K562 (cell line): ENCODE results near the gene SLC25A45. TPM values are rescaled to one million over a fixed set of nuclear protein-coding genes. Genes with fewer than 3 reads are reported as not detected.

Experiments
- ELF1 ChIP-seq: fragments of 200-800 bp; sonication (Bioruptor generic); IDR thresholded peaks from 2 replicates; pipeline ENCODE4 v1.6.1; 2016; ENCODE audit warnings: missing genetic modification characterization, missing compliant biosample characterization
- ELF4 ChIP-seq: fragments of 450-650 bp; formaldehyde crosslinking; IDR thresholded peaks from 2 replicates; pipeline ENCODE4 v1.4.0; 2022; ENCODE audit warnings: missing genetic modification characterization
- FIP1L1 ChIP-seq: fragments of 200-400 bp; formaldehyde crosslinking; IDR thresholded peaks from 2 replicates; pipeline ENCODE4 v1.6.1; 2018; ENCODE audit warnings: mild to moderate bottlenecking, low read depth, low read length; ENCODE audit not compliant: poor library complexity, severe bottlenecking
- KLF1 ChIP-seq: fragments of 450-650 bp; IDR thresholded peaks from 2 replicates; pipeline ENCODE4 v1.6.1; 2016; ENCODE audit warnings: missing genetic modification characterization, missing compliant biosample characterization
- MIER1 ChIP-seq: fragments of 450-650 bp; IDR thresholded peaks from 2 replicates; pipeline ENCODE4 v1.6.1; 2016; ENCODE audit warnings: antibody characterized with exemption, mild to moderate bottlenecking, low read depth
- NFXL1 ChIP-seq: fragments of 450-650 bp; formaldehyde crosslinking; IDR thresholded peaks from 2 replicates; pipeline ENCODE4 v1.4.0; 2021; ENCODE audit warnings: mild to moderate bottlenecking
- NR3C1 ChIP-seq: sonication (generic); formaldehyde crosslinking; IDR thresholded peaks from 2 replicates; pipeline ENCODE4 v1.8.1; 2022; ENCODE audit warnings: missing genetic modification reagents
- PHTF2 ChIP-seq: fragments of 250-450 bp; sonication (Bioruptor Pico); IDR thresholded peaks from 2 replicates; pipeline ENCODE4 v1.5.0; 2021; ENCODE audit warnings: mild to moderate bottlenecking
- POLR2AphosphoS2 ChIP-seq: IDR thresholded peaks from 2 replicates; pipeline ENCODE4 v1.6.1; 2012; ENCODE audit warnings: low read length, improper control_type of control experiment
- PPARD ChIP-seq: fragments of 250-450 bp; sonication (Bioruptor Pico); IDR thresholded peaks from 2 replicates; pipeline ENCODE4 v1.8.0; 2022; ENCODE audit warnings: inconsistent platforms, mild to moderate bottlenecking, moderate library complexity
- RBFOX2 ChIP-seq: fragments of 200-400 bp; formaldehyde crosslinking; IDR thresholded peaks from 2 replicates; pipeline ENCODE4 v1.6.1; 2017; ENCODE audit warnings: low read depth, mild to moderate bottlenecking, low read length, moderate library complexity
- SRSF3 ChIP-seq: fragments of 200-400 bp; formaldehyde crosslinking; IDR thresholded peaks from 2 replicates; pipeline ENCODE4 v1.6.1; 2016; ENCODE audit warnings: mild to moderate bottlenecking, low read length, moderate library complexity; ENCODE audit not compliant: insufficient read depth
- THRAP3 ChIP-seq: fragments of 450-650 bp; IDR thresholded peaks from 2 replicates; pipeline ENCODE4 v1.6.1; 2016; ENCODE audit warnings: mild to moderate bottlenecking, inconsistent platforms, borderline replicate concordance
- ZBTB17 ChIP-seq: fragments of 450-650 bp; formaldehyde crosslinking; IDR thresholded peaks from 2 replicates; pipeline ENCODE4 v1.4.0; 2020; ENCODE audit warnings: mild to moderate bottlenecking
- ZBTB7A ChIP-seq: IDR thresholded peaks from 2 replicates; pipeline ENCODE4 v1.6.1; 2011; ENCODE audit warnings: low read depth, mild to moderate bottlenecking, low read length, moderate library complexity, borderline replicate concordance; ENCODE audit not compliant: control insufficient read depth
- ZNF764 ChIP-seq: fragments of 250-450 bp; sonication (Bioruptor Pico); IDR thresholded peaks from 2 replicates; pipeline ENCODE4 v1.4.0; 2020; ENCODE audit warnings: low read depth, mild to moderate bottlenecking, moderate library complexity
- polyA plus RNA-seq, 8 experiments: library from polyadenylated mRNA; depleted of rRNA in 4 of 8; stranded (reverse) in 5 of 8; unstranded in 3 of 8; fragments of >200 nt; fragmentation: Nextera tagmentation in 2 of 8; fragmentation: Illumina TruSeq in 1 of 8; extraction: Ambion mirVana in 2 of 8; extraction: Trizol in 1 of 8; gene quantifications; 2 replicates each; pipeline versions ENCODE4 v1.2.1 to v1.2.3, GENCODE V29; 2011 to 2014; ENCODE audit warnings: inconsistent platforms in 1 of 8, missing spikeins in 1 of 8
- total RNA-seq, 7 experiments: library from RNA; depleted of rRNA in 6 of 7; stranded (reverse); fragments of >200 nt in 6 of 7; fragmentation: Illumina TruSeq in 2 of 7; extraction: Trizol in 2 of 7; gene quantifications; 2 replicates each; pipeline versions ENCODE4 v1.2.1 to v1.2.3, GENCODE V29; 2011 to 2021; ENCODE audit warnings: low replicate concordance in 1 of 7
- TF ChIP-seq, protein P1 (sequence below): fragments of 250-450 bp; sonication (Bioruptor Pico); IDR thresholded peaks from 2 replicates; pipeline ENCODE4 v1.5.0; 2022; ENCODE audit warnings: mild to moderate bottlenecking
- TF ChIP-seq, protein P2 (sequence below), 2 experiments: fragments of 250-450 bp in 1 of 2; fragments of 450-650 bp in 1 of 2; sonication (Bioruptor Pico) in 1 of 2; IDR thresholded peaks; 2 replicates each; pipeline versions ENCODE4 v1.6.1 to v1.8.0; 2016 to 2021; ENCODE audit warnings: mild to moderate bottlenecking in 2 of 2, moderate library complexity in 2 of 2, missing compliant biosample characterization in 1 of 2, missing genetic modification characterization in 1 of 2
- TF ChIP-seq, protein P3 (sequence below): fragments of 250-450 bp; sonication (Bioruptor Pico); IDR thresholded peaks from 2 replicates; pipeline ENCODE4 v1.4.0; 2020; ENCODE audit warnings: mild to moderate bottlenecking, moderate library complexity
- TF ChIP-seq, protein P4 (sequence below): sonication (generic); formaldehyde crosslinking; IDR thresholded peaks from 2 replicates; pipeline ENCODE4 v1.8.0; 2022; ENCODE audit warnings: mild to moderate bottlenecking, missing genetic modification reagents
- TF ChIP-seq, protein P5 (sequence below): fragments of 450-650 bp; formaldehyde crosslinking; IDR thresholded peaks from 2 replicates; pipeline ENCODE4 v1.4.0; 2020; ENCODE audit warnings: mild to moderate bottlenecking, moderate library complexity

The SLC25A45 gene
- total and polyA plus RNA-seq, 9 of the 15 experiments (the other 6 are each of a cell fraction or from before 2014, with no cell fraction given), result 0.15 to 2.3 (median 0.68) TPM

DNA sequence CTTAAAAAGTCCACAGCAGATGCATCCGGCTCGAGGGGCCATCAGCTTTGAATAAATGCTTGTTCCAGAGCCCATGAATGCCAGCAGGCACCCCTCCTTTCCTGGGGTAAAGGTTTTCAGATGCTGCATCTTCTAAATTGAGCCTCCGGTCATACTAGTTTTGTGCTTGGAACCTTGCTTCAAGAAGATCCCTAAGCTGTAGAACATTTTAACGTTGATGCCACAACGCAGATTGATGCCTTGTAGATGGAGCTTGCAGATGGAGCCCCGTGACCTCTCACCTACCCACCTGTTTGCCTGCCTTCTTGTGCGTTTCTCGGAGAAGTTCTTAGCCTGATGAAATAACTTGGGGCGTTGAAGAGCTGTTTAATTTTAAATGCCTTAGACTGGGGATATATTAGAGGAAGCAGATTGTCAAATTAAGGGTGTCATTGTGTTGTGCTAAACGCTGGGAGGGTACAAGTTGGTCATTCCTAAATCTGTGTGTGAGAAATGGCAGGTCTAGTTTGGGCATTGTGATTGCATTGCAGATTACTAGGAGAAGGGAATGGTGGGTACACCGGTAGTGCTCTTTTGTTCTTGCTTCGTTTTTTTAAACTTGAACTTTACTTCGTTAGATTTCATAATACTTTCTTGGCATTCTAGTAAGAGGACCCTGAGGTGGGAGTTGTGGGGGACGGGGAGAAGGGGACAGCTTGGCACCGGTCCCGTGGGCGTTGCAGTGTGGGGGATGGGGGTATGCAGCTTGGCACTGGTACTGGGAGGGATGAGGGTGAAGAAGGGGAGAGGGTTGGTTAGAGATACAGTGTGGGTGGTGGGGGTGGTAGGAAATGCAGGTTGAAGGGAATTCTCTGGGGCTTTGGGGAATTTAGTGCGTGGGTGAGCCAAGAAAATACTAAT is 42.0 kb upstream of the SLC25A45 start (continued):
- TF ChIP-seq SRSF3 (no peak), NR3C1 (CRISPR knock-in tag) (no peak), ELF4 (CRISPR knock-in tag) (peak; percentile 97), FIP1L1 (no peak), ZBTB17 (CRISPR knock-in tag) (no peak; the same call in 1 of the 2 replicates), ELF1 (tag) (no peak), MIER1 (no peak), POLR2AphosphoS2 (peak; percentile 23; the same call in 1 of the 2 replicates), NFXL1 (CRISPR knock-in tag) (no peak), ZBTB7A (no peak), KLF1 (tag) (no peak), PHTF2 (CRISPR knock-in tag) (peak; percentile 86), PPARD (no peak), THRAP3 (peak; percentile 96), RBFOX2 (peak; percentile 20), ZNF764 (no peak)
- TF ChIP-seq, protein P1, sequence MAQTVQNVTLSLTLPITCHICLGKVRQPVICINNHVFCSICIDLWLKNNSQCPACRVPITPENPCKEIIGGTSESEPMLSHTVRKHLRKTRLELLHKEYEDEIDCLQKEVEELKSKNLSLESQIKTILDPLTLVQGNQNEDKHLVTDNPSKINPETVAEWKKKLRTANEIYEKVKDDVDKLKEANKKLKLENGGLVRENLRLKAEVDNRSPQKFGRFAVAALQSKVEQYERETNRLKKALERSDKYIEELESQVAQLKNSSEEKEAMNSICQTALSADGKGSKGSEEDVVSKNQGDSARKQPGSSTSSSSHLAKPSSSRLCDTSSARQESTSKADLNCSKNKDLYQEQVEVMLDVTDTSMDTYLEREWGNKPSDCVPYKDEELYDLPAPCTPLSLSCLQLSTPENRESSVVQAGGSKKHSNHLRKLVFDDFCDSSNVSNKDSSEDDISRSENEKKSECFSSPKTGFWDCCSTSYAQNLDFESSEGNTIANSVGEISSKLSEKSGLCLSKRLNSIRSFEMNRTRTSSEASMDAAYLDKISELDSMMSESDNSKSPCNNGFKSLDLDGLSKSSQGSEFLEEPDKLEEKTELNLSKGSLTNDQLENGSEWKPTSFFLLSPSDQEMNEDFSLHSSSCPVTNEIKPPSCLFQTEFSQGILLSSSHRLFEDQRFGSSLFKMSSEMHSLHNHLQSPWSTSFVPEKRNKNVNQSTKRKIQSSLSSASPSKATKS (CRISPR knock-in tag), result peak; percentile 32; the same call in 1 of the 2 replicates
- TF ChIP-seq, protein P2, sequence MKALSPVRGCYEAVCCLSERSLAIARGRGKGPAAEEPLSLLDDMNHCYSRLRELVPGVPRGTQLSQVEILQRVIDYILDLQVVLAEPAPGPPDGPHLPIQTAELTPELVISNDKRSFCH (CRISPR knock-in tag; IDR thresholded peaks at IDR 0.05), result no peak
- TF ChIP-seq, protein P2 (tag; IDR thresholded peaks at IDR 0.05), result no peak
- TF ChIP-seq, protein P3, sequence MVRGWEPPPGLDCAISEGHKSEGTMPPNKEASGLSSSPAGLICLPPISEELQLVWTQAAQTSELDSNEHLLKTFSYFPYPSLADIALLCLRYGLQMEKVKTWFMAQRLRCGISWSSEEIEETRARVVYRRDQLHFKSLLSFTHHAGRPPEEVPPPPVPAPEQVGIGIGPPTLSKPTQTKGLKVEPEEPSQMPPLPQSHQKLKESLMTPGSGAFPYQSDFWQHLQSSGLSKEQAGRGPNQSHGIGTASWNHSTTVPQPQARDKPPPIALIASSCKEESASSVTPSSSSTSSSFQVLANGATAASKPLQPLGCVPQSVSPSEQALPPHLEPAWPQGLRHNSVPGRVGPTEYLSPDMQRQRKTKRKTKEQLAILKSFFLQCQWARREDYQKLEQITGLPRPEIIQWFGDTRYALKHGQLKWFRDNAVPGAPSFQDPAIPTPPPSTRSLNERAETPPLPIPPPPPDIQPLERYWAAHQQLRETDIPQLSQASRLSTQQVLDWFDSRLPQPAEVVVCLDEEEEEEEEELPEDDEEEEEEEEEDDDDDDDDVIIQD, result no peak
- TF ChIP-seq, protein P4, sequence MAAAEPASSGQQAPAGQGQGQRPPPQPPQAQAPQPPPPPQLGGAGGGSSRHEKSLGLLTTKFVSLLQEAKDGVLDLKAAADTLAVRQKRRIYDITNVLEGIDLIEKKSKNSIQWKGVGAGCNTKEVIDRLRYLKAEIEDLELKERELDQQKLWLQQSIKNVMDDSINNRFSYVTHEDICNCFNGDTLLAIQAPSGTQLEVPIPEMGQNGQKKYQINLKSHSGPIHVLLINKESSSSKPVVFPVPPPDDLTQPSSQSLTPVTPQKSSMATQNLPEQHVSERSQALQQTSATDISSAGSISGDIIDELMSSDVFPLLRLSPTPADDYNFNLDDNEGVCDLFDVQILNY, result peak; percentile 35; the same call in 1 of the 2 replicates
- TF ChIP-seq, protein P5, sequence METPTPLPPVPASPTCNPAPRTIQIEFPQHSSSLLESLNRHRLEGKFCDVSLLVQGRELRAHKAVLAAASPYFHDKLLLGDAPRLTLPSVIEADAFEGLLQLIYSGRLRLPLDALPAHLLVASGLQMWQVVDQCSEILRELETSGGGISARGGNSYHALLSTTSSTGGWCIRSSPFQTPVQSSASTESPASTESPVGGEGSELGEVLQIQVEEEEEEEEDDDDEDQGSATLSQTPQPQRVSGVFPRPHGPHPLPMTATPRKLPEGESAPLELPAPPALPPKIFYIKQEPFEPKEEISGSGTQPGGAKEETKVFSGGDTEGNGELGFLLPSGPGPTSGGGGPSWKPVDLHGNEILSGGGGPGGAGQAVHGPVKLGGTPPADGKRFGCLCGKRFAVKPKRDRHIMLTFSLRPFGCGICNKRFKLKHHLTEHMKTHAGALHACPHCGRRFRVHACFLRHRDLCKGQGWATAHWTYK (CRISPR knock-in tag), result 0 out of 2 replicates have a peak, but pooled peaks have one; percentile 37
